Kidney (tissue), 14 donors: ENCODE results near the gene JADE2. TPM values are rescaled to one million over a fixed set of nuclear protein-coding genes. Genes with fewer than 3 reads are reported as not detected.
A peak's percentile ranks its signal among the peaks of the same experiment; 100 is the strongest.

Experiments
- DNase-seq, 5 donors: peaks; one replicate each; pipeline ENCODE4 v3.0.0-alpha.2; 2013 to 2020
- FAIRE-seq: peaks from 2 replicates; lab custom pipeline; 2012; peaks lifted over from hg19 to GRCh38; lab: Jason Lieb, UNC
- H3K27ac ChIP-seq, 2 donors: one replicate each; pipeline ENCODE4 v1.7.0; 2013; ENCODE audit warnings: low read depth in 2 of 2, low read length in 2 of 2, inconsistent platforms in 1 of 2
- H3K27me3 ChIP-seq: one replicate; pipeline ENCODE4 v1.7.1; 2013; ENCODE audit warnings: low read length, inconsistent platforms; ENCODE audit not compliant: control insufficient read depth, insufficient read depth
- H3K36me3 ChIP-seq, 3 donors: one replicate each; pipeline versions ENCODE4 v1.7.0 to v1.7.1; 2013; ENCODE audit warnings: low read length in 3 of 3, control low read depth in 1 of 3, inconsistent platforms in 1 of 3; ENCODE audit not compliant: insufficient read depth in 3 of 3, control insufficient read depth in 2 of 3
- H3K4me1 ChIP-seq, 3 donors: one replicate each; pipeline versions ENCODE4 v1.7.0 to v1.7.1; 2013; ENCODE audit warnings: low read length in 3 of 3, inconsistent platforms in 1 of 3, low read depth in 1 of 3; ENCODE audit not compliant: control insufficient read depth in 2 of 3, insufficient read depth in 2 of 3
- H3K4me3 ChIP-seq, 3 donors: one replicate each; pipeline versions ENCODE4 v1.7.0 to v1.8.1; 2013; ENCODE audit warnings: low read length in 3 of 3, control low read depth in 1 of 3, inconsistent platforms in 1 of 3
- H3K9ac ChIP-seq, 3 donors: one replicate each; pipeline versions ENCODE4 v1.7.0 to v1.7.1; 2013; ENCODE audit warnings: low read length in 3 of 3, control low read depth in 1 of 3, inconsistent platforms in 1 of 3
- H3K9me3 ChIP-seq, 3 donors: one replicate each; pipeline versions ENCODE4 v1.7.0 to v1.7.1; 2013; ENCODE audit warnings: low read length in 3 of 3, control low read depth in 1 of 3, inconsistent platforms in 1 of 3; ENCODE audit not compliant: control insufficient read depth in 2 of 3, insufficient read depth in 1 of 3
- CTCF ChIP-seq: IDR thresholded peaks from 3 replicates; pipeline ENCODE4 v1.5.1; 2012; ENCODE audit warnings: mild to moderate bottlenecking, moderate library complexity, borderline replicate concordance; ENCODE audit not compliant: insufficient read depth; ENCODE audit errors: extremely low read depth
- intact Hi-C: fragments of 100-400 bp; cut with DNase I; formaldehyde crosslinking; loops from one replicate; pipeline ENCODE4 v1.11.1; 2022
- polyA plus RNA-seq: library from polyadenylated mRNA; stranded (reverse); fragments of 350-450 nt; fragmentation: Illumina TruSeq; extraction: RNeasy Lipid Tissue Mini Kit (QIAGEN cat#74804); gene quantifications from one replicate; pipeline ENCODE4 v1.2.3, GENCODE V29; 2014; ENCODE audit warnings: low read depth, low replicate concordance; ENCODE audit not compliant: insufficient read depth
- total RNA-seq: library from RNA; stranded (reverse); fragmentation: NEBNext Ultra II Directional; extraction: Animal tissue kit (Norgen Biotek cat#: 25700); gene quantifications from one replicate; pipeline ENCODE4 v1.2.1, GENCODE V29; 2021
- donor health status: control.
- donor health status: control.
- donor health status: control.
- donor health status: control.
- donor health status: control.
- donor health status: DM: yes; HTN: yes; CAD: no.
- donor health status: Normal renal cell carcinoma (clear cell type).

JADE2 gene
- total and polyA plus RNA-seq, 2 donors from 2014 or later = 9.2 to 99.6 TPM

GRCh38 chr5:134521841-134522240 lies 3.6 kb upstream of the JADE2 start:
- H3K4me3 ChIP-seq = no peak overlapping the region

DNA sequence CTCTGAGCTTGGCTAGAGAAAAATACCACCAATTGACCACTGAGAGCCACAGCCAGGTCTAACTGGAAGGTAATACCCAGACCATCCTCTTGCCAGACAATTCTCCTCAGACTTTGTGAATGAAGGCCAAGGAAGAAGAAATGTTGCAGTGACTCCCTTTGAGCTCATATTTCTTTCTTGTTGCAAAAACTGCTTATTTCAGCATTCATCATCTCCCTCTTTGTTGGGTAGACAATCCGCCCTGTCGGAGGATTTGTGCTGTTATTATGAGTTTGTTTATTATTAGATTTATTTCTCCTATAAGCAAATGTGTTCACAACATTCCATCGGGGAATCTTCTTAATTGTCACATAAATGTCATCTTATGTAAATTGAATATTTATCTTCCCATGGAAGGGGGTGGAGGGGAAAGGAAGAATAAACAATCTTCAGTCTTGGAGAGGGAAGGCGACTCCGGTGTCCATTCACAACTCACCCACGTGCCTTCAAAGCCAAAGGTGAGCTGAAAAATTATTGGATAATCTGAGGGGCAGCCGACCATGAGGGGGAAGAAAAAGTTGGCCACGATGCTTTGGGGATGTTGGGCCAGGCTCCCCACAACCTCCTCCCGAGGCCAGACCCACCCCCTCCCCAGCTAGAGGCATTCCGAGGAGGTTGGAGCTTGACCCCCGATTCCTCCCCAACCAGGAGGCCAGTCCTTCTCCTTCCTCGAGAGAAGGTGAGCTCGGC lies 1.8 kb upstream of the JADE2 start:
- intact Hi-C loops = loop anchor here (10.0 kb wide), 1 partner anchor 109 kb away; the partner anchor contains the start of gene CDKN2AIPNL
- peaks cover 0 to 15% (median 14%) of the 10 kb centered on the region in 3 donors for H3K4me1 ChIP-seq
- TF ChIP-seq CTCF = no peak
- FAIRE-seq = no peak
- peak overlapping the region in 2 of 3 donors; percentile 84 to 99 for H3K9ac ChIP-seq
- H3K36me3 ChIP-seq = no peaks in the 10 kb centered on the region
- H3K4me3 ChIP-seq = peak overlapping the region; percentile 15 to 93 (median 16)
- H3K27ac ChIP-seq = peak overlapping the region; percentile 98 to 99
- no peaks in the 10 kb centered on the region for H3K27me3 ChIP-seq
- peak in 1 of 5 donors; percentile 24 for DNase-seq
- no peaks in the 10 kb centered on the region for H3K9me3 ChIP-seq

More at GRCh38 chr5:134521841-134522240, 3.6 kb upstream of the JADE2 start:
- intact Hi-C loops = loop anchor here (10.0 kb wide), 1 partner anchor 107 kb away; the partner anchor contains the start of gene CDKN2AIPNL
- FAIRE-seq (no peak), DNase-seq (no peak)
- no peak for TF ChIP-seq CTCF
- peaks cover 0 to 5% (median 4%) of the 10 kb centered on the region in 3 donors for H3K4me1 ChIP-seq
- H3K27me3 ChIP-seq = no peaks in the 10 kb centered on the region
- H3K36me3 ChIP-seq = no peaks in the 10 kb centered on the region
- H3K9me3 ChIP-seq = no peaks in the 10 kb centered on the region
- H3K9ac ChIP-seq = no peak overlapping the region
- no peak overlapping the region for H3K27ac ChIP-seq

GRCh38 chr5:134524272-134524825 lies 1.1 kb upstream of the JADE2 start:
- peaks cover 0 to 20% (median 20%) of the 10 kb centered on the region in 3 donors for H3K4me1 ChIP-seq
- FAIRE-seq = no peak

More at GRCh38 chr5:134524272-134524825, 1.1 kb upstream of the JADE2 start:
- Histone ChIP-seq H3K27me3 (no peaks in the 10 kb centered on the region), H3K27ac (peak overlapping the region; percentile 98 to 99), H3K36me3 (no peaks in the 10 kb centered on the region), H3K4me3 (peak overlapping the region; percentile 65 to 93 (median 75)), H3K9ac (peak overlapping the region; percentile 57 to 99 (median 84)), H3K9me3 (no peaks in the 10 kb centered on the region)
- intact Hi-C loops = loop anchor here (10.0 kb wide), 1 partner anchor 110 kb away; the partner anchor contains the start of gene CDKN2AIPNL
- TF ChIP-seq CTCF = no peak
- peak; percentile 47 to 96 (median 82) for DNase-seq
